Measurements from ENCODE around the gene HYAL4.
"Not testable (repeated sequence)": the region's sequence is repeated elsewhere in the genome, so short reads cannot be mapped to it uniquely, and the experiment has no call there.

The HYAL4 gene

GRCh38 chr7:123805287-123805686 lies 39.7 kb upstream of the HYAL4 start:
- no peak for TF ChIP-seq CTCF (IDR thresholded peaks at IDR 0.05; ENCODE audit: low read depth, low read length, missing control alignments)
- in situ Hi-C loops (cut with HindIII; ENCODE audit: low sequenced_read_pairs): no loop called here
- H3K4me3 ChIP-seq (ENCODE audit: low read depth, low read length): no peak overlapping the region
- DNase-seq (ENCODE audit: low read depth): no peak

GRCh38 chr7:123809471-123809870 lies 35.5 kb upstream of the HYAL4 start:
- in situ Hi-C loops (cut with HindIII; ENCODE audit: low sequenced_read_pairs): no loop called here
- DNase-seq (ENCODE audit: low read depth): no peak
- no peak overlapping the region for H3K4me3 ChIP-seq (ENCODE audit: low read depth, low read length)
- no peak for TF ChIP-seq CTCF (IDR thresholded peaks at IDR 0.05; ENCODE audit: low read depth, low read length, missing control alignments)

GRCh38 chr7:123811056-123811455 lies 33.9 kb upstream of the HYAL4 start:
- DNase-seq (ENCODE audit: low read depth): no peak
- H3K4me3 ChIP-seq (ENCODE audit: low read depth, low read length): no peak overlapping the region
- TF ChIP-seq CTCF (IDR thresholded peaks at IDR 0.05; ENCODE audit: low read depth, low read length, missing control alignments): no peak
- in situ Hi-C loops (cut with HindIII; ENCODE audit: low sequenced_read_pairs): no loop called here

GRCh38 chr7:123816916-123817315 lies 28.1 kb upstream of the HYAL4 start:
- TF ChIP-seq CTCF (IDR thresholded peaks at IDR 0.05; ENCODE audit: low read depth, low read length, missing control alignments): no peak
- in situ Hi-C loops (cut with HindIII; ENCODE audit: low sequenced_read_pairs): no loop called here
- no peak for DNase-seq (ENCODE audit: low read depth)
- no peak overlapping the region for H3K4me3 ChIP-seq (ENCODE audit: low read depth, low read length)

- no peak for DNase-seq (ENCODE audit: low read depth)
- TF ChIP-seq CTCF (IDR thresholded peaks at IDR 0.05; ENCODE audit: low read depth, low read length, missing control alignments): no peak
- in situ Hi-C loops (cut with HindIII; ENCODE audit: low sequenced_read_pairs): no loop called here
- no peak overlapping the region for H3K4me3 ChIP-seq (ENCODE audit: low read depth, low read length)
These were observed 26.0 kb upstream of the HYAL4 start for GRCh38 chr7:123819001-123819400.

GRCh38 chr7:123819795-123820194 lies 25.2 kb upstream of the HYAL4 start:
- DNase-seq (ENCODE audit: low read depth); H3K4me3 ChIP-seq (ENCODE audit: low read depth, low read length); in situ Hi-C loops (cut with HindIII; ENCODE audit: low sequenced_read_pairs): not testable (repeated sequence)

GRCh38 chr7:123820864-123821263 lies 24.1 kb upstream of the HYAL4 start:
- no peak overlapping the region for H3K4me3 ChIP-seq (ENCODE audit: low read depth, low read length)
- DNase-seq (ENCODE audit: low read depth): no peak
- in situ Hi-C loops (cut with HindIII; ENCODE audit: low sequenced_read_pairs): no loop called here
- no peak for TF ChIP-seq CTCF (IDR thresholded peaks at IDR 0.05; ENCODE audit: low read depth, low read length, missing control alignments)

All from astrocyte of the cerebellum (primary cell).